Retinal pigment epithelial cell (primary cell): ENCODE data around the gene USP1.

ENCODE experiments used
- DNase-seq: peaks from one replicate; pipeline ENCODE4 v3.0.0-alpha.2; 2010; ENCODE audit warnings: low read depth
- H3K4me3 ChIP-seq: 2 replicates; pipeline ENCODE4 v1.5.1; 2011; ENCODE audit warnings: mild to moderate bottlenecking, low read length, control low read depth, moderate library complexity
- TF ChIP-seq, protein P1 (sequence below): conservative IDR thresholded peaks from 2 replicates; pipeline ENCODE4 v1.5.1; 2011; ENCODE audit warnings: low read depth, low read length, control low read depth, inconsistent platforms

USP1 gene

DNA sequence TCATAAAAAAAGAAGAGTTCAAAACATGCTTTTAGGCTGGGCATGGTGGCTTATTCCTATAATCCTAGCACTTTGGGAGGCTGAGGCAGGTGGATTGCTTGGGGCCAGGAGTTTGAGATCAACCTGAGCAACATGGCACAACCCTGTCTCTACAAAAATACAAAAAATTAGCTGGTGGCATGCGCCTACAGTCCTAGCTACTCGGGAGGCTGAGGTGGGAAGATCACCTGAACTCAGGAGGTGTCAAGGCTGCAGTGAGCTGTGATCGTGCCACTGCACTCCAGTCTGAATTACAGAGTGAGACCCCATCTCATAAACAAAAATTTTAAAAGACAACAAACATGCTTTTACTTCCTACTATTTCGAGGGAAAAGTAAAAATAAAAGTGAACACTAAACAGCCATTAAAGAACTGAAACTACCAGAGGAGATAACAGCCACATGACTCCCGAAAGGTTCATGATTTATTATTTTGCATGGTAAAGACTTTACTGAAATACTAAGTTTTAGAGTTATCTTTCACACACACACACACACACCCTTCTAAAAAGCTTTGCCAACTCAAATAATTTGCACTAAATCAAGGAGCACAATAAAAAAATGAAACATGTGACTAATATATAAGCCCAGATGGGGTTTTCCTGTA is 48.1 kb downstream of the USP1 start:
- TF ChIP-seq, protein P1, sequence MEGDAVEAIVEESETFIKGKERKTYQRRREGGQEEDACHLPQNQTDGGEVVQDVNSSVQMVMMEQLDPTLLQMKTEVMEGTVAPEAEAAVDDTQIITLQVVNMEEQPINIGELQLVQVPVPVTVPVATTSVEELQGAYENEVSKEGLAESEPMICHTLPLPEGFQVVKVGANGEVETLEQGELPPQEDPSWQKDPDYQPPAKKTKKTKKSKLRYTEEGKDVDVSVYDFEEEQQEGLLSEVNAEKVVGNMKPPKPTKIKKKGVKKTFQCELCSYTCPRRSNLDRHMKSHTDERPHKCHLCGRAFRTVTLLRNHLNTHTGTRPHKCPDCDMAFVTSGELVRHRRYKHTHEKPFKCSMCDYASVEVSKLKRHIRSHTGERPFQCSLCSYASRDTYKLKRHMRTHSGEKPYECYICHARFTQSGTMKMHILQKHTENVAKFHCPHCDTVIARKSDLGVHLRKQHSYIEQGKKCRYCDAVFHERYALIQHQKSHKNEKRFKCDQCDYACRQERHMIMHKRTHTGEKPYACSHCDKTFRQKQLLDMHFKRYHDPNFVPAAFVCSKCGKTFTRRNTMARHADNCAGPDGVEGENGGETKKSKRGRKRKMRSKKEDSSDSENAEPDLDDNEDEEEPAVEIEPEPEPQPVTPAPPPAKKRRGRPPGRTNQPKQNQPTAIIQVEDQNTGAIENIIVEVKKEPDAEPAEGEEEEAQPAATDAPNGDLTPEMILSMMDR: no peak
- no peak overlapping the region for H3K4me3 ChIP-seq
- no peak for DNase-seq

DNA sequence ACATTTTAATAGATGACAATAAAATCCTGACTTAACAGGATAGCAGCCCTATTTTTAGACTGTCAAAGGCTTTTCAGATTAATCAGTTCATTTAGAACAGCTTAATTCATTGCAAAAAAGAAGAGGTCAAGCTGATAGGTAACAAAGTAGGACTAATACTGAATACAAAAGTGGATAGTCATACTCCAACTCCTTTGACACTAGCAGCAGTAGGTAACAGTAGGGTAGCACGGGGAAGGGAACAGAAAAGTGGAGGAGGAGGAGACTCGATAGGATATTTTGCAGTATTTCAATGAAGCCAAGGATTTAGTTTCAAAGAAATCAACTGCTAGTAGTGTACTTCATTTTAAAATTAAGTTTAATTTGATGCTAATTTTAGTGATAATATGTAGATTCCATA is 51.1 kb downstream of the USP1 start:
- no peak overlapping the region for H3K4me3 ChIP-seq
- TF ChIP-seq, protein P1: no peak
- no peak for DNase-seq

DNA sequence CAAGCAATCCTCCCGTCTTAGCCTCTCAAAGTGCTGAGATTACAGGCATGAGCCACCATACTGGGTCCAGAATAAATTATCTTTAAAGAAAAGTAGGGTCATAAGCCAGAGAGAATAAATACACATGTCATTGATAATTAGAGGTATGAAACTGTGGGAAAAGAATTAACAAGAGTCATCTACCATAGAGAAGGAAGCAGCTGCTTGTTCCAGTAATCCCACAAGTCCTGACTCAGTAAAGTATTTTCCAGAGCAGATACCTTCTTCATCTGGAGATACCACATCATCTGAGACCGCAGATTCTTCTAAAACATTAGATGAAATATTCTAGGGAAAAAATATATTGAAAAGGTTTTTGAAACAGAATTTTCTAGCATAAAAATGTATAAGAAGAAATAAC is 55.7 kb downstream of the USP1 start:
- no peak for DNase-seq
- TF ChIP-seq, protein P1: no peak
- H3K4me3 ChIP-seq: no peak overlapping the region

DNA sequence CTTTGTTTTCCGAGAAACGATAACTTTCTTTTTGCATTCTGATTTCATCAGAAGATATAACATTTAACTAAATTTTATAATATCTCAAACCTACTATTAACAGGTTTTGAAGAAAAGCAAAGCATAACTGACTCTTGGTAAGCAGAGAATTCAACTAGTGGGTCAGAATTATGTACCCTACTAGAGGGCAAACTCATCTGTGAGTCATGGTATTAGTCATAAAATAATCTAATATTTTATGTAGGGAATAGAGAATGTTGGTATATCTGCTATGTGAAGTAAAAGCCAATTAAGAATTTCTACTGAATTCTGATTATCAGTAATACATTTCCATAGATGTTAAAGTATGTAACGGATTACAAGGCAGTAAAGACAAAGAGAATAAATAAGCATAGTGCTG is 56.8 kb downstream of the USP1 start:
- no peak overlapping the region for H3K4me3 ChIP-seq
- no peak for DNase-seq
- TF ChIP-seq, protein P1: no peak

DNA sequence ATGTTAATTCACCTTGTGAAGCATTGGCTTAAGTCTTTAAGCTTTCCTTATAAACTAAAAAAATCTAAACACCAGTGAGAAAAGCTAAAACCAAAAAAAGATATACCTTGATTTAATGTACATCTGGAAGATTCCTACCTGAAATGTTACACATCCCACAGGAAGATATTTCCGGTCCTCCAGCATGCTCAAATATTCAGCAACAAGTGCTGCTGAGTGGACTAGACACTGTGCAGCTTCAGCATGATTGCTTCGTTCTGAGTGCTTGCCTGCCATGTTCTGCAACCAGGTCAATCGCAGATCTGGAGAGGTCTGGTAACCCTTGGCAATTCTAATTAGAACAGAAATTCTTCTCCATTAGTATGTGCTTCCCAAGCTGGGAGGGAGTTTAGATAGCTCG is 57.3 kb downstream of the USP1 start:
- DNase-seq: no peak
- TF ChIP-seq, protein P1: no peak
- H3K4me3 ChIP-seq: no peak overlapping the region

DNA sequence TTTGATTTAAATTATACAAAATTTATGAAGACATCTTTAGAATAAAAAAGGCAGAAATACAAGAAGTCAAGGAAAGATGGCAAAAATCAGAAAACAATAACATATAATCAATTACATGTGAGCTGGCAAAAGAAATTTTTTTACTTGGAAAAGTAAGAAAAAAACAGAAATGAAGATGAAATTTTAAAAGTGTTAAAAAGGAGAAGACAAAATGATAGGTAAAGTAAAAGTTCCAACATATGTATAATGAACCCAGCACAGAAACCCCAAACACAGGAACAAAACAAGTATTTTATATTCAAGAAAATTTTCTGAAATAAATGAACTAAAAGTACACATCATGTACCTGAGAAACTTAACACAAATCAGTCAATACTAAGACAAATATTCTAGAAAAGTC is 63.4 kb downstream of the USP1 start:
- no peak for DNase-seq
- TF ChIP-seq, protein P1: no peak
- no peak overlapping the region for H3K4me3 ChIP-seq
